CD4-positive, alpha-beta T cell treated with Interleukin-21 for 1 hour (primary cell): ENCODE results near the gene FKBP6.
"Not testable (repeated sequence)": the region's sequence is repeated elsewhere in the genome, so short reads cannot be mapped to it uniquely, and the experiment has no call there.

Source experiments
- DNase-seq: peaks from one replicate; pipeline ENCODE4 v3.0.0-alpha.2; 2020

Gene FKBP6

GRCh38 chr7:73327922-73328321, at the start of gene FKBP6, which contains the start of gene TRIM50:
Gene FKBP6, plus strand, starts transcription at chr7:73328161. Its CDS starts 268 bp downstream, at chr7:73328429.
Gene TRIM50, minus strand, starts transcription at chr7:73328082. Its CDS starts 3,295 bp downstream, at chr7:73324787.
- DNase-seq = not testable (repeated sequence)

DNA sequence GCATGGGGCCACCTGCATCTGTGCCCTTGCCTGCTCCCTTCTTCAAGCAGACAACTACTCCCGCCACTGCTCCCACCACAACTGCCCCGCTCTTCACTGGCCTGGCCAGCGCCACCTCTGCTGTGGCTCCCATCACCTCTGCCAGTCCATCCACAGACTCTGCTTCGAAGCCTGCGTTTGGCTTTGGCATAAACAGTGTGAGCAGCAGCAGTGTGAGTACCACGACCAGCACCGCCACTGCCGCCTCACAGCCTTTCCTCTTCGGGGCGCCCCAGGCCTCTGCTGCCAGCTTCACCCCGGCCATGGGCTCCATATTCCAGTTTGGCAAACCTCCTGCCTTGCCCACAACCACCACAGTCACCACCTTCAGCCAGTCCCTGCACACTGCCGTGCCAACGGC, 30.7 kb upstream of the FKBP6 start:
- DNase-seq = not testable (repeated sequence)

DNA sequence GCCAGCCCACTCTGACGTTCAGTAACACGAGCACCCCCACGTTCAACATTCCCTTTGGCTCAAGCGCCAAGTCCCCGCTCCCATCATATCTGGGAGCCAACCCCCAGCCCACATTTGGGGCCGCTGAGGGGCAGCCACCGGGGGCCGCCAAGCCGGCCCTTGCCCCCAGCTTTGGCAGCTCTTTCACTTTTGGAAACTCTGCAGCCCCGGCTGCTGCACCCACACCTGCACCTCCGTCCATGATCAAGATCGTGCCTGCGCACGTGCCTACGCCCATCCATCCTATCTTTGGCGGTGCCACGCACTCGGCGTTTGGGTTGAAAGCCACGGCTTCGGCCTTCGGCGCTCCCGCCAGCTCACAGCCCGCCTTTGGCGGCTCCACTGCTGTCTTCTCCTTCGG, 30.3 kb upstream of the FKBP6 start:
- DNase-seq = not testable (repeated sequence)

DNA sequence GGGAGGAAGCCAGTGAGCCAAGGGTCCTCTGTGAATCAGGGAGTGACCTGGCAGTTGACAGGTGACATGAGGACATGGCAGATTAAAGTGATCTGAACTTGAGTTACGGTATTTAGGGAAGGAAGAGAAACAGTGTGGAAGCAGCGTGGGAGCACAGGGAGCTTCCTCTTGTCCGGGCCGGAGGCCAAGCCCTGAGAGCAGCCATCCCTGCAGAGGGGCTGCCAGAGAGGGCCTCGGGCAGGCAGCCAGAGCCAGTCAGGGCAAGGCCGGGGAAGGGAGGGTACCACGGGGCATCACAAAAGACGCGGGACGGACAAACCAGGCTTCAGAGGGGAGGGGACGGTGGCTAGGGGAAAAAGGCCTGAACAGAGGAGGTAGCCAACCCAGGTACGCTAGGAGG, 28.1 kb upstream of the FKBP6 start:
- DNase-seq = not testable (repeated sequence)

DNA sequence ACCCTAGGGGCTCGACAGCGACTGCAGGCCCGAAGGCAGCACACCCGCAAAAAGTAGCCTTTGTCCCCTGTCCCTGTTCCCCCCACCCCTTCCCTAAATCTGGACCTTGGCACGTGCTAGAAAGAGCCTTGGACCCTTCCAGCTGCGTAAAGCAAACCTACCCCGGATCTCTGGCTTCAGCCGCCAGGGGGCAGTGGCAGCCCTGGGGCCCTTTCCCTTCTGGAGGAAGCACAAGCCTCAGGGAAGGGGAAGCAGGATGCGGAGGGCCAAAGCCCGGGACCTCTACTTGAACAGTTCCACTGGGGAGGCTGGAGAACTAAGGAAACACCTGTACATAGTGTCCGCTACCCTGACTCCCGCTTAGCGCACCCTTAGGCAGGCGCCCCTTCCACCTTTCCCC, 26.9 kb upstream of the FKBP6 start:
- not testable (repeated sequence) for DNase-seq

DNA sequence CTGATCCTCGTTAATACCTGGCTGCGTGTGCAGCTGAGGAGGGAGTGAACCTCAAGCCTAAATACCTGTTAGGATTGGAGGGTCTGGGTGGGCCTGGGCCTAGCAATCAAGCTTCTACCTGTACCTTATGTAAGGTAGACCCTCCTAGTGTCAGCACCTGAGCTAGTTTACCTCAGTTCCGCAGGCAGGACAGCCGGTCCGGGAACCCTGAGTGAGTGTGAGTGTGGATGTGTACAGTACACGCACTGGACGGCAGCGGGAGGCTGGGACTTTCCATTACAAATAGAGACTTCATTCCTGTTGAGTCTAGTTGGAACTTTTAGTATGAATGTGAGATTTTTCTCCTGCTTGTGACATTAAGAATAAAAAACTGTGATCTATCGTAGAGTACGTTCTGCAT, 25.1 kb upstream of the FKBP6 start:
- not testable (repeated sequence) for DNase-seq

DNA sequence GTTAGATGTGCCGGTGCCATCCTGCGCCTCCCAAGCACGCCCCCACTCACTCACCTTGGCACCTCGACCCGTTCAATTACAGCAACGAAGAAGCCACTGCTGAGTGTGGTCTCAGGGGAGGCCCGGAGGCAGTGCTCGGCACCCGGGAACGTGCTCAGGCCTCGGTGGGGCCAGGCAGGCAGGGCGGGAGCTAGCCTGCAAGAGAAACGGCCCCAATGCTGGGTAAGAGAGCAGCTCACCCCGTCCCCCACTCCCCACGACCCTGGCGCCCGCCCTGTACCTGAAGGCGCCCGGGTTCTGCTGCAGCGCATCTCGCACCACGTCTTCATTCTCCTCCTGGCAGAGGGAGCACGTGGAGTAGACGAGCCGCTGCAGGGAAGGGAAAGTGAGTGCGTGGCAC, 24.4 kb upstream of the FKBP6 start:
- no peak for DNase-seq

DNA sequence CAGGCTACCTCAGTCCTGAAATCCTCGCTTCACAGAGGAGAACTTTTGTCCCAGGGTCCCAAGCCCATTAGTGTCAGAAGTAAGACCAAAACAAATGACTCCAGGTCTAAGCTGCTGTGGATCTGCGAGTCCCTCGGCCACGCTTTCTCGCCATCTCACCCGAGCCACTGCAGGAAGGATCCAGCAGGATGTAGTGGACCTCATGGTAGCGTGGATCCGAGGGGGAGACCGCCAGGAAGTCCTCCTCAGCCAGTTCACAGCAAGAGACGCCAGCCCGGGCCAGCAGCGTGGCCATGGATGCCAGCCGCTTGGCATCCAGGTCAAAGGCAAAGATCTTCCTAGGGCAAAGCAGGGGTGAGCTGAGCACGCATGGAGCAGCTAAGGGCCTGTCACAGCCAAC, 23.9 kb upstream of the FKBP6 start:
- DNase-seq = no peak

DNA sequence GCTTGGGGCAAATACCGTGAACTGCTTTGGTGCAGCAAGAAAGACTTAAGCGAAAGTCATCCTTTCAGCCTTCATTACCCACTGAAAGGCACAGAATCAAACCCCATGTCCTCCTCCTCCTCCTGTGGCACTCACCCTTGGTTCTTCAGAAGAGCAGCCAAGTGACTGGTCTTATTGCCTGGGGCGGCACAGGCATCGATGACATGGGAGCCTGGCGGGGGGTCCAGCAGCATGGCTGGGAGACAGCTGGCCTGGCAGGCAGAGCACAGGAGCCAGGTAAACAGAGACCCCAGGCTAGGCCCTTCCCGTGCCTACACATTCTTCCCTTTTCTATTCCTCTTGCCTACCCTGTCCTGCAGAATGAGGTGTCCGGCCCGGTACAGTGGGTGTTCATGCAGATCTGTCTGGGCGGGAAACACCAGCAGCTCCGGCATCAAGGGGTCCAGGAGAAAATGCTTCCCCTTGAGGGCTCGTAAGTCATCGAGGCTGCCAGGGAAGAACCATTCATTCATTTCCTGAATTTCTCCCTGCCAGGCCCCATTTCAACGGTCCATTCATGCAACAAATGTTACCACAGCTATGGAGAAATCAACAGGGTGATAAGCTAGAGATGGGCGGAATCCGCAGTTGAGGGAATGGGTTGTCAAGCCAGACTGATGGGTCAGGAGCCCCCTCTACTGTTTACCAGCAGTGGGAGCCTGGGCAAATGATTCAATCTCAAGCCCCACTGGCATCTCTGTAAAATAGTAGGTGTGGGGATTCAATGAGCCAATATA, 23.2 kb upstream of the FKBP6 start:
- DNase-seq = not testable (repeated sequence)

DNA sequence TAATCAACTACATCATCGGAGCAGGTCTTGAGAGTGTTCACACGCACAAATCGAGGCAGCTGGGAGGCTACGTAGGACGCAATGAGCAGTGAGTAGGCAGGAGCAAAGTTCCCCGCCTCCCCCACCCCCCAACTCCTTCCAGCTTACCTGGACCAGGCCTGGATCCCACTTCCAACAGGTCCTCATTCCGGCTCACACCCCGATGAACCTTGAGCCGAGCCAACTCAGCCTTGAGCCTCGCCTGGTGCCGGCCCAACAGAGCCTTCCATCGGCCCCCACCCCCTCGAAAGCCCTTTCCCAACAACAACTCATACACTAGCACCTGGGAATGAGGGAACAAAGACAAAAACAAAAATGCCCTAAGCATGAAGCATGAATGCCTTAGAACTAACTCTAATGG, 20.5 kb upstream of the FKBP6 start:
- DNase-seq = no peak

- DNase-seq = no peak
Observed at GRCh38 chr7:73308074-73308664, 19.8 kb upstream of the FKBP6 start.

DNA sequence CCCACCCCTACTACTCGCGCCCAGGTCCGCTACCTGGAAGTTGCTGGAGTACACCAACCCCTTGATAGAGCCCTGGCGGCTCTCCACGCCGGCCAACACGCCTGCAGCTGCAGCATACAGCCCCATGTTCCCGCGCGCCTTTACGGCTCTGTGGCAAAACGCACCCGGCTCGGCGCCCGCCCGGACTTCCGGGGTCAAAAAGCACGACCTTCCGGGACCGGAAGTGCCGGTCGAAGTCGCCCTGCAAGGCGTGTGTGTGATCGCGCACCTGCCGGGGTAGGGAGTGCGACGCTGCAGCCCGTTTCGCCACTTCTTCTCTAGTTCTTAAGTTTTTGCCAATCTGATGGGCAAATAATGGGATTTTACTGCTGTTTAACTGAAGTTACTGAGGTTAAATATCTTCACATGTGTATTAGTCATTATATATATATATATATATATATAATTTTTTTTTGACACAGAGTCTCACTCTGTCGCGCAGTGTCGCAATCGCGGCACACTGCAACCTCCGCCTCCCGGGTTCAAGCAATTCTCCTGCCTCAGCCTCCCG, 19.2 kb upstream of the FKBP6 start, which contains the start of gene NSUN5:
Gene NSUN5 (minus strand): TSS at position 162 of the 550 bp plus-strand sequence. CDS start 36 bp downstream, at position 126.
- DNase-seq = peak; percentile 90

- not testable (repeated sequence) for DNase-seq
Observed at GRCh38 chr7:73311421-73311820, 16.5 kb upstream of the FKBP6 start.

- no peak for DNase-seq
Observed at GRCh38 chr7:73312831-73313520, 15.0 kb upstream of the FKBP6 start.

DNA sequence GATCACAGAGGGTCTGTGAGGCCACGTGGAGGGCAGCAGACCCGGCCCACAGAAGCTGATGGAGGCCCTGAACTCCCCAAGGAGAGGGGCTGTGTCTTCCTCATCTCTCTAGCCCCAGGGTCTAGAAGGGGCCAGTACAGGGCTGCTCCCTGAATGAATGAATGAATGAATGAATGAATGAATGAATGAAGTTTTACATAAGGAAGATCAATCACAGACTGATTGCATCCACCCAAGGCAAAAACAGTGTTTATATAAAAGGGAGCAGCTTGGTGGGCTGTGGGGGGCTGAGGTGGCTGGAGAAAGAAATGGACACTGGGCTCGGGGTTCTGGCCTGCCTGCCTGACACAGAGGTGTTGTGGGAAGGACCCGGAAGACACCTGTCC, 14.4 kb upstream of the FKBP6 start:
- DNase-seq = no peak

DNA sequence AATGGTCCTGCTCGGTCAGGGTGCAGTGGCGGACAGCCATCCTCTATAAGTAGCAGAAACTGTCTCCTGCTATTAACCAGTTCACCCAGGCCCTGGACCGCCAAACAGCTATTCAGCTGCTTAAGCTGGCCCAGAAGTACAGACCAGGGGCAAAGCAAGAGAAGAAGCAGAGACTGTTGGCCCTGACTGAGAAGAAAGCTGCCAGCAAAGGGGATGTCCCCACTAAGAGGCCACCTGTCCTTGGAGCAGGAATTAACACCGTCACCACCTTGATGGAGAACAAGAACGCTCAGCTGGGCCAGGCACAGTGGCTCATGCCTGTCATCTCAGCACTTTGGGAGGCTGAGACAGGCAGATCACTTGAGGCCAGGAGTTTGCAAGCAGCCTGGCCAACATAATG, 13.7 kb upstream of the FKBP6 start:
- no peak for DNase-seq

GRCh38 chr7:73316521-73316920, 11.4 kb upstream of the FKBP6 start:
- DNase-seq = no peak

DNA sequence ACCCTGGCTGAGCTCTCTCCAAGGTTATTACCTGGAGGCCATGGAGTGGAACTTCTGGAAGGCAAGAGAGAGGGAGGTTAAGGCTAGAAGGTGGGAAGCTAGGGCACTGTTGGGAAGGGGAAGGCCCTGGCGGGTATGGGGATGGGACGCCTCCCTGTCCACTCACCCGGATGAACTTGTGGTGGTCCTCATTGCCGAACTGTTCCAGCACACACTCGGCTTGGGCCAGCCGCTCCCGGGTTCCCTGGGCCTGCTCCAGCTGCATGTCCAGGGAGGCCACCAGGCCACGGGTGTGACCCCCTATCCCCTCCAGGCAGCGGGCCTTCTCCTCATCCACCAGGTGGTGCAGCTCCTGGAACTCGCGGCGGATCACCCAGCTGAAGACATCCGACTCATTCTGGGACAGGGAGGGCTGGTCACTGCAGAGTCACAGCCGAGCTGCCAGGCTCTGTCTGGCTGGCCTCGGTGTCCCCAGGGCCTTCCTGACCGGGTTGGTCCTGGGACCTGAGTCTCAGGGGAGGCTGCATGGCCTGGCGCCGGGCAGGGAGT, 9.2 kb upstream of the FKBP6 start:
- not testable (repeated sequence) for DNase-seq

GRCh38 chr7:73319541-73319940, 8.4 kb upstream of the FKBP6 start:
- DNase-seq = not testable (repeated sequence)

DNA sequence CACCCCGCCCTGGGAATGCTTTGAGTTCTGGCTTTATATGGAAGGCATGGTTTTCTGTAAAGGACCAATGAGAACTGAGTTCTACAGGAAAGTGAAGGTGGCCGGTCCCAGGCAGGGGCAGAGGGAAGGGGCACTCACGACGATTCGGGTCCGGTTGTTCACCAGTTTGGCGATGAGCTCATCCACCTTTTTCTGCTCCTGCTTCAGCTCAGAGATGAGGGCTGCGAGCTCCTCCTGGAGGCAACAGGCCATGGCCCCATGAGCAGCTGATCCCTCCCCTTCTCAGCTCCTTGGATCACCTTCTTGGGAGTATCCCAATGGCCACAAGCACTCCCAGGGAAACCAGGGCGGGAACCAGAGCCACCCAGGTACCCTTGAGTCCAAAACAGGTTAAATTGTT, 8.0 kb upstream of the FKBP6 start:
- not testable (repeated sequence) for DNase-seq

- not testable (repeated sequence) for DNase-seq
Observed at GRCh38 chr7:73323434-73324080, 4.4 kb upstream of the FKBP6 start.

DNA sequence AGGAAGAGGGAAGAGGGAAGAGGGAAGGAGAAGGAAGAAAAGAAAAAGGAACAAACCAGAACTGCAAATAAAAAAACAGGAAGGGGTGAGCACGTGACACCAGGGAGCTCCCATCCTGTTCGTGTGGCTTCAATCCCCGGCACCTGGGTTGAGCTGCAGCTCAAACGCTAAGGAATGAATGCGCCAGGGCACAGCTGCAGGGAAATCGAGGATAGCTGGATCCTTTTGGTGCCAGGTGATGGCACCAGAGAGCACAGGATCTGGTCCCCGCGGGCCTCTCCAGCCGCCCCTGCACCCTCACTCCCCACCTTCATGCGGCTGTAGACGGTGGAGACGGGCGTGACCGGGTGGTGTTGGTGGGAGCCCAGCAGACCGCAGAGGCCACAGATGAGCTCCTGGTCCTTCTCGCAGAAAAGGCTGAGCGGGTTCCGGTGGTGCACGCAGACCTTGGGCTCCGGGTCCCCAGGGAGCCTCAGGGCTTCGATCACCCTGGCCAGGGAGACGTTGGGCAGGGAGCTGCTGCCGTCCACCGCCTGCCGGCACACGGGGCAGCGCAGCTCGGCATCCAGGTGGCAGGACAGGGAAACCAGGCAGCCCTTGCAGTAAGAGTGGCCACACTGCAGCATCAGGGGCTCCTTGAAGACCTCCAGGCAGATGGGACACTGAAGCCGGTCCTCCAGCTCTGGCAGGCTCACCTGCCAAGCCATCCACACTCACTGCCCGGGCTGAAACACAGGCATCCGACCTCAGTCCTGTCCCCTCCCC, 3.7 kb upstream of the FKBP6 start:
- DNase-seq = peak; percentile 45
